Measurements from ENCODE around the gene CYTIP.
"Not testable (repeated sequence)": the region's sequence is repeated elsewhere in the genome, so short reads cannot be mapped to it uniquely, and the experiment has no call there.

CYTIP gene

GRCh38 chr2:157421331-157421944 lies 22.5 kb downstream of the CYTIP start:
- no peak for DNase-seq

- DNase-seq: no peak
Observed at GRCh38 chr2:157420771-157421323, 23.0 kb downstream of the CYTIP start.

- no peak for DNase-seq
Observed at GRCh38 chr2:157419031-157419575, 24.8 kb downstream of the CYTIP start.

- no peak for DNase-seq
Observed at GRCh38 chr2:157418239-157418641, 25.6 kb downstream of the CYTIP start.

GRCh38 chr2:157415591-157416101 lies 28.2 kb downstream of the CYTIP start:
- no peak for DNase-seq

GRCh38 chr2:157414050-157414449 lies 29.8 kb downstream of the CYTIP start:
- DNase-seq: no peak

GRCh38 chr2:157413326-157414035 lies 30.4 kb downstream of the CYTIP start:
- DNase-seq: no peak

- DNase-seq: no peak
Observed at GRCh38 chr2:157411624-157412336, 32.1 kb downstream of the CYTIP start.

GRCh38 chr2:157405398-157405797 lies 38.5 kb downstream of the CYTIP start:
- DNase-seq: not testable (repeated sequence)

GRCh38 chr2:157404363-157404762 lies 39.5 kb downstream of the CYTIP start:
- DNase-seq: no peak

GRCh38 chr2:157402801-157403485 lies 40.9 kb downstream of the CYTIP start:
- not testable (repeated sequence) for DNase-seq

GRCh38 chr2:157395811-157396210 lies 48.1 kb downstream of the CYTIP start:
- no peak for DNase-seq

- DNase-seq: no peak
Observed at GRCh38 chr2:157394928-157395327, 49.0 kb downstream of the CYTIP start.

- DNase-seq: no peak
Observed at GRCh38 chr2:157393348-157393747, 50.5 kb downstream of the CYTIP start.

- DNase-seq: no peak
Observed at GRCh38 chr2:157388827-157389226, 55.1 kb downstream of the CYTIP start.

GRCh38 chr2:157386747-157387146 lies 57.1 kb downstream of the CYTIP start:
- no peak for DNase-seq

GRCh38 chr2:157386247-157386646 lies 57.6 kb downstream of the CYTIP start:
- no peak for DNase-seq

GRCh38 chr2:157377861-157378260 lies 66.0 kb downstream of the CYTIP start:
- DNase-seq: no peak

- DNase-seq: no peak
Observed at GRCh38 chr2:157376041-157376440, 67.8 kb downstream of the CYTIP start.

- DNase-seq: no peak
Observed at GRCh38 chr2:157375384-157375783, 68.5 kb downstream of the CYTIP start.

- DNase-seq: not testable (repeated sequence)
Observed at GRCh38 chr2:157368508-157368907, 75.4 kb downstream of the CYTIP start.

GRCh38 chr2:157367704-157368103 lies 76.2 kb downstream of the CYTIP start:
- no peak for DNase-seq

Measured in DMS153 (cell line).